Hepatocyte (in vitro differentiated cells): ENCODE measurements around the gene SCAPER.

Experiments
- EZH2 ChIP-seq: fragments of 200-600 bp; sonication (generic); IDR thresholded peaks from 2 replicates; pipeline ENCODE4 v1.6.1; 2016; ENCODE audit warnings: antibody characterized with exemption, mild to moderate bottlenecking, borderline replicate concordance
- EZH2phosphoT487 ChIP-seq: fragments of 200-600 bp; sonication (generic); IDR thresholded peaks from one replicate; pipeline ENCODE4 v1.6.1; 2018; ENCODE audit warnings: antibody characterized with exemption, mild to moderate bottlenecking, low read depth, moderate library complexity; ENCODE audit not compliant: unreplicated experiment, severe bottlenecking
- TF ChIP-seq, protein P1 (sequence below): fragments of 200-600 bp; sonication (generic); IDR thresholded peaks from 2 replicates; pipeline ENCODE4 v1.5.1; 2016; ENCODE audit warnings: antibody characterized with exemption, mild to moderate bottlenecking; ENCODE audit not compliant: poor library complexity

DNA sequence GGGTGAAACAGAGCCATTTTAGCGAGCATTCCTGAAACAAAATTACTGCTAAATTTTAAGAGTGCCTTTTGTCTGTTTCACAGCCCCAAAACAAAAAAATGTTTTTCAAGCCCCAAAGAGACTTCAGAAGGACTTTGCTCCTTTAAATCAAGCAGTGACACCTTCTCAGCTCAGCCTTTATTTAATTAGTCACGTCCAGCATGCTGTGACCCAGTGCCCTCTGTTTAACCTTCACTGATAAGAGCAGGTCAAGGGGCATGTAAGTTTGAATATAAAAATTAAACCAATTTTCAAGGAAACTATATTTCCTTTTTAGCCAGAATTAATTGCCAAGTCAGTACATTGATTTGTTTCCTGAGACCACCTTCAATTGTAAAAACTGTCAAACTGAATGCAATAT, 527.9 kb downstream of the SCAPER start:
- TF ChIP-seq, protein P1, sequence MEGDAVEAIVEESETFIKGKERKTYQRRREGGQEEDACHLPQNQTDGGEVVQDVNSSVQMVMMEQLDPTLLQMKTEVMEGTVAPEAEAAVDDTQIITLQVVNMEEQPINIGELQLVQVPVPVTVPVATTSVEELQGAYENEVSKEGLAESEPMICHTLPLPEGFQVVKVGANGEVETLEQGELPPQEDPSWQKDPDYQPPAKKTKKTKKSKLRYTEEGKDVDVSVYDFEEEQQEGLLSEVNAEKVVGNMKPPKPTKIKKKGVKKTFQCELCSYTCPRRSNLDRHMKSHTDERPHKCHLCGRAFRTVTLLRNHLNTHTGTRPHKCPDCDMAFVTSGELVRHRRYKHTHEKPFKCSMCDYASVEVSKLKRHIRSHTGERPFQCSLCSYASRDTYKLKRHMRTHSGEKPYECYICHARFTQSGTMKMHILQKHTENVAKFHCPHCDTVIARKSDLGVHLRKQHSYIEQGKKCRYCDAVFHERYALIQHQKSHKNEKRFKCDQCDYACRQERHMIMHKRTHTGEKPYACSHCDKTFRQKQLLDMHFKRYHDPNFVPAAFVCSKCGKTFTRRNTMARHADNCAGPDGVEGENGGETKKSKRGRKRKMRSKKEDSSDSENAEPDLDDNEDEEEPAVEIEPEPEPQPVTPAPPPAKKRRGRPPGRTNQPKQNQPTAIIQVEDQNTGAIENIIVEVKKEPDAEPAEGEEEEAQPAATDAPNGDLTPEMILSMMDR, result no peak
- no peak for TF ChIP-seq EZH2
- no peak for TF ChIP-seq EZH2phosphoT487
